KMS-11 (cell line): ENCODE data around the gene CRACR2A.

Source experiments
- H2AFZ ChIP-seq: fragments of 200-600 bp; sonication (generic); 2 replicates; pipeline ENCODE4 v1.6.1; 2016; ENCODE audit warnings: antibody characterized with exemption, mixed run types, low read depth
- H3K27ac ChIP-seq: fragments of 200-600 bp; sonication (generic); 2 replicates; pipeline ENCODE4 v1.6.1; 2016; ENCODE audit warnings: mild to moderate bottlenecking, mixed run types
- H3K27me3 ChIP-seq: fragments of 200-600 bp; sonication (generic); 2 replicates; pipeline ENCODE4 v1.6.1; 2017; ENCODE audit warnings: mild to moderate bottlenecking, low read depth, mixed run types, moderate library complexity; ENCODE audit not compliant: insufficient read depth
- H3K36me3 ChIP-seq: fragments of 200-600 bp; sonication (generic); 2 replicates; pipeline ENCODE4 v1.6.1; 2017; ENCODE audit warnings: mild to moderate bottlenecking, mixed run types; ENCODE audit not compliant: insufficient read depth
- H3K4me1 ChIP-seq: fragments of 200-600 bp; sonication (generic); 2 replicates; pipeline ENCODE4 v1.6.1; 2016; ENCODE audit warnings: mild to moderate bottlenecking, low read depth, mixed run types; ENCODE audit not compliant: poor library complexity, severe bottlenecking
- H3K4me2 ChIP-seq: fragments of 200-600 bp; sonication (generic); 2 replicates; pipeline ENCODE4 v1.7.0; 2016; ENCODE audit warnings: mild to moderate bottlenecking, mixed run types
- H3K4me3 ChIP-seq: fragments of 200-600 bp; sonication (generic); IDR thresholded peaks from 2 replicates; pipeline ENCODE4 v1.6.1; 2017; ENCODE audit warnings: low read depth, low read length, mixed read lengths; ENCODE audit not compliant: insufficient read depth
- H3K79me2 ChIP-seq: fragments of 200-600 bp; sonication (generic); 2 replicates; pipeline ENCODE4 v1.6.1; 2016; ENCODE audit warnings: low read depth, mixed run types; ENCODE audit not compliant: insufficient read depth
- H3K9ac ChIP-seq: fragments of 200-600 bp; sonication (generic); 2 replicates; pipeline ENCODE4 v1.6.1; 2016; ENCODE audit warnings: mild to moderate bottlenecking, mixed run types
- H4K20me1 ChIP-seq: fragments of 200-600 bp; sonication (generic); 2 replicates; pipeline ENCODE4 v1.6.1; 2016; ENCODE audit warnings: mild to moderate bottlenecking, mixed run types; ENCODE audit not compliant: insufficient read depth
- TF ChIP-seq, protein P1 (sequence below): fragments of 200-600 bp; sonication (generic); conservative IDR thresholded peaks from 2 replicates; pipeline ENCODE4 v1.6.1; 2017; ENCODE audit warnings: low read depth, mild to moderate bottlenecking, antibody characterized with exemption, low read length, moderate library complexity, mixed read lengths

Gene CRACR2A

DNA sequence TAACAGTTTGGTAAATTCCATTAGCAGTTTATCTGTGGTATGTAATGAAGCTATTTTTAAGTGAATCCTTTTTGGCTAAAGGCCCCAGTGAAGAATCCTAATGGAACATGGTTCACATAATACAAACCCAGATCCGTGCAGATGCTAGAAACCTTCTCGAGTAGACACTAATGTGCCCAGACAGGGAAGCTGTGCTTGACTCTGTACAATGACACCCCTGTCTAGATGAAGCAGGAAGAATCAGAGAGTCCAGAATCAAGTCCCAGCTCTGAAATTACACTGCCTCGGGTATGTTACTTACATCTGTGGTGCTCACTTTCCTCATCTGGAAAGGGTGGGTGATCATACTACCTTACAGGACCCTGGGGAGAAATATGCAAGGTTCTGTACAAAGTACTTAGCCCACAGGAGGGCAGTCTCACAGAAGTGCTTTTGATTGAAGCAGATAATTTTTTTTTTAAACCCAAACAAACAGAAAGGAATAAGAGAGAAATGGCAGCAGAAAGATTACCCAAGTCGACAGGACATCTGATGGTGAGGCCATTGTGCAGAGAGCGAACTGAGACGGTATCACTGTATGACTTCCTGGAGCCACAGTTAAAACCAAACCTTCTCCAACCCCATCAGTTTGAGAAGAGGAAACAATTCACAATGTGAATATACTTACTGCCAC lies 8.5 kb downstream of the CRACR2A start:
- TF ChIP-seq, protein P1, sequence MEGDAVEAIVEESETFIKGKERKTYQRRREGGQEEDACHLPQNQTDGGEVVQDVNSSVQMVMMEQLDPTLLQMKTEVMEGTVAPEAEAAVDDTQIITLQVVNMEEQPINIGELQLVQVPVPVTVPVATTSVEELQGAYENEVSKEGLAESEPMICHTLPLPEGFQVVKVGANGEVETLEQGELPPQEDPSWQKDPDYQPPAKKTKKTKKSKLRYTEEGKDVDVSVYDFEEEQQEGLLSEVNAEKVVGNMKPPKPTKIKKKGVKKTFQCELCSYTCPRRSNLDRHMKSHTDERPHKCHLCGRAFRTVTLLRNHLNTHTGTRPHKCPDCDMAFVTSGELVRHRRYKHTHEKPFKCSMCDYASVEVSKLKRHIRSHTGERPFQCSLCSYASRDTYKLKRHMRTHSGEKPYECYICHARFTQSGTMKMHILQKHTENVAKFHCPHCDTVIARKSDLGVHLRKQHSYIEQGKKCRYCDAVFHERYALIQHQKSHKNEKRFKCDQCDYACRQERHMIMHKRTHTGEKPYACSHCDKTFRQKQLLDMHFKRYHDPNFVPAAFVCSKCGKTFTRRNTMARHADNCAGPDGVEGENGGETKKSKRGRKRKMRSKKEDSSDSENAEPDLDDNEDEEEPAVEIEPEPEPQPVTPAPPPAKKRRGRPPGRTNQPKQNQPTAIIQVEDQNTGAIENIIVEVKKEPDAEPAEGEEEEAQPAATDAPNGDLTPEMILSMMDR: no peak
- Histone ChIP-seq H3K4me2 (no peak overlapping the region), H3K9ac (no peak overlapping the region), H4K20me1 (no peaks in the 10 kb centered on the region), H3K79me2 (no peaks in the 10 kb centered on the region), H2AFZ (no peak overlapping the region), H3K36me3 (no peaks in the 10 kb centered on the region), H3K4me1 (no peaks in the 10 kb centered on the region), H3K27ac (no peak overlapping the region), H3K4me3 (no peak overlapping the region), H3K27me3 (no peaks in the 10 kb centered on the region)

DNA sequence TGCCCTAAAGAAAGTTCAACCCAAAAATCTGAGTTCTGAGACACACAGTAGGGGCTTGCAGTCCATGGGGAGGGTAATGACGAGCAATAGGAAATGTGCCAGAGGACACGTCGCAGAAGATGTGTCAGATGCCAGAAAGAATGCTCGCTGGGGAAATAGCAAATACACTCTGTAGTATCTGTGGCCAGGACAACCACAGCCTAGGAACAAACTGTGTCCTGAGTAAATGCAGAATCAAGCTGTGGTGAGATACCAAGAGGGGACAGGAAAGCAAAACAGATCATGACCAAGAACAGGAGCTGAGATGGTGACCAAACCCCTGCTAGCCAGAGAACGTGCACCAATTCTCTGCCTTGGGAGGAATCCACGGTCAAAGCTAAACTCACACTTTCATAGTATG lies 9.1 kb downstream of the CRACR2A start:
- no peaks in the 10 kb centered on the region for H3K79me2 ChIP-seq
- H4K20me1 ChIP-seq: no peaks in the 10 kb centered on the region
- H3K4me3 ChIP-seq: no peak overlapping the region
- TF ChIP-seq, protein P1: no peak
- no peaks in the 10 kb centered on the region for H3K36me3 ChIP-seq
- no peak overlapping the region for H3K4me2 ChIP-seq
- no peak overlapping the region for H3K27ac ChIP-seq
- no peak overlapping the region for H2AFZ ChIP-seq
- H3K9ac ChIP-seq: no peak overlapping the region
- no peaks in the 10 kb centered on the region for H3K4me1 ChIP-seq
- no peaks in the 10 kb centered on the region for H3K27me3 ChIP-seq

DNA sequence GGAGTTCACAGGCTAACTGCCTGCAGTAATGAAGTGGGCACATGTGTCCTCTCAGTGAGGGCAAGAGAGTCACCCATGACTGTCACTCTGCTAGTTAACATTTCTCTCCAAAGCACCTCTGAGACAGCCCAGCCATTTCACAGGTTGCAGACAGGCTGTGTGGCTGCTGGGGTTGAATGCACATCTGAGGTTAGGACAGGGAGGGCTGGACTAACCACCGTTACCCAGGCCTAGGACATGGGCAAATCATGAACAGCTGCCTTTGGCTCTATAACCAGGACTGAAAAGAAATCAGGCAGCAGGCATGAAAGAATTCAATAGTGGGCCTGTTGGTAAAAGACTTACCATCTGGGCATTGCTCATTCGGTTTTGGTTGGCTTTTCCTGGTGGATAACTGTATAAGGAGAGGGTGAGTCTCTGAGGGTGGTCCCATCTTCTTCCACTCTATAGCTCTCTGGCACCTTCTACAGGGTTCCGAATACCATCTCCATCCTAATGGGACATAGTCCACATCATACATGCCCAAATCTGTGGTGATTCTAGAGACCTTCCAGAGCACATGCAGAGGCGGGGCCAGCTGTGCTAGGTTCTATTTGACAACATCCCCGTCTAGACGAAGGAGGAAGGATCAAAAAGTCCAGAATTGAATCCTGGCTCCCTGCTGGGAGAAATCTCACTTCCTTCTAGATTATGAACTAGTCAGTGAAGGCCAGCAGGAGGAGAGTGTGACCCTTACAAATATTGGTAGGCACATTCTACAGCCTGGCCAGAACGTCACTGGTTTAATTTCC lies 10.8 kb downstream of the CRACR2A start:
- no peak overlapping the region for H2AFZ ChIP-seq
- H3K9ac ChIP-seq: no peak overlapping the region
- no peak overlapping the region for H3K4me3 ChIP-seq
- no peaks in the 10 kb centered on the region for H3K4me1 ChIP-seq
- no peak overlapping the region for H3K27ac ChIP-seq
- H4K20me1 ChIP-seq: no peaks in the 10 kb centered on the region
- TF ChIP-seq, protein P1: no peak
- no peaks in the 10 kb centered on the region for H3K27me3 ChIP-seq
- no peaks in the 10 kb centered on the region for H3K79me2 ChIP-seq
- H3K4me2 ChIP-seq: no peak overlapping the region
- H3K36me3 ChIP-seq: no peaks in the 10 kb centered on the region

DNA sequence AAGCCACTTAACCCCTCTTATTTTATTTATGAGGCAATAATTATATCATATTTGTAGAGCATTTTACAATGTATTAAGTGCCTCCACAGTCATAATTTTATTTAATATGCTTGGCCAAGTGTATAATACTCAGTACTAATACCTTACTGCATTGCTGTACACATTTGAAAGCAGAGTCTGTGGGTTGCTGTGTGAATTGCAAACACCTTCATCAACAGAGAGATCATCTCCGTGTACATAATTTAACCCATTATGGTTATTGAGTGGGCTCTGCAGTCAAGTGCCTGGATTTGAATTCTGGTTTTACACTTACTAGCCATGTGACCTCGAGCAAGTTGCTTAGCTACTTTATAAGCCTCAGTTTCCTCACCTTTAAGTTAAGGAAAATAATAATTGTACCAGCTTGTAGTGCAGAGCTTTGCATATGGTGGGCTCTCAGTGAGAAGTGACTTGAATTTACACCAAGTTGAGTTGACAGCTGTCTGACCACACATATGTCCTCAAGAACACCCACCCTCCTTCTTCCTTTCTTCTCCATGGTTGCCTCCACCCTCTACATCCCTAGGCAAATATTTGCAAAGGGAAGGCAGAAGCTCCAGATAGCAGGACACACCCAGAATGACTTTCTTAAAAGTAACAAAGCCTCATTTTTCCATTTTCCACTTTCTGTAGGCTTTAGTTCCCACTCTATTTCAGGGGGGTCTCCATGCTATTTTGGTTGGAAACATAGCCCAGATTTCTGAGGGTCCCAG lies 12.3 kb downstream of the CRACR2A start:
- Histone ChIP-seq H3K36me3 (no peaks in the 10 kb centered on the region), H4K20me1 (no peaks in the 10 kb centered on the region), H3K4me1 (no peaks in the 10 kb centered on the region), H3K27ac (no peak overlapping the region), H3K27me3 (no peaks in the 10 kb centered on the region), H3K4me2 (no peak overlapping the region), H3K79me2 (no peaks in the 10 kb centered on the region), H3K9ac (no peak overlapping the region), H2AFZ (no peak overlapping the region), H3K4me3 (no peak overlapping the region)
- TF ChIP-seq, protein P1: no peak
